HCT116 (cell line): ENCODE data around the gene EZH1.

Experiments used
- CEBPB ChIP-seq: IDR thresholded peaks from 2 replicates; pipeline ENCODE4 v1.6.1; 2012; ENCODE audit warnings: low read depth
- CTCF ChIP-seq, 3 experiments: fragments of 200-600 bp in 1 of 3; sonication (generic) in 1 of 3; IDR thresholded peaks in 2 of 3; conservative IDR thresholded peaks in 1 of 3; 2 replicates each; pipeline ENCODE4 v1.5.1; 2012 to 2017; ENCODE audit warnings: low read depth in 2 of 3, low read length in 2 of 3, antibody characterized with exemption in 1 of 3, borderline replicate concordance in 1 of 3, control low read depth in 1 of 3, mild to moderate bottlenecking in 1 of 3, mixed read lengths in 1 of 3, mixed run types in 1 of 3, moderate library complexity in 1 of 3; ENCODE audit not compliant: insufficient read depth in 1 of 3
- EGR1 ChIP-seq: IDR thresholded peaks from 2 replicates; pipeline ENCODE4 v1.6.1; 2012; ENCODE audit warnings: low read depth
- JUND ChIP-seq: IDR thresholded peaks from 2 replicates; pipeline ENCODE4 v1.6.1; 2012
- POLR2AphosphoS5 ChIP-seq: IDR thresholded peaks from 2 replicates; pipeline ENCODE4 v1.6.1; 2011; ENCODE audit warnings: mild to moderate bottlenecking, low read depth, low read length, moderate library complexity
- SP1 ChIP-seq: IDR thresholded peaks from 2 replicates; pipeline ENCODE4 v1.6.1; 2012; ENCODE audit warnings: low read depth
- YY1 ChIP-seq: IDR thresholded peaks from 2 replicates; pipeline ENCODE4 v1.6.1; 2011; ENCODE audit warnings: low read length, low read depth, moderate library complexity, mild to moderate bottlenecking; ENCODE audit not compliant: insufficient replicate concordance; ENCODE audit errors: extremely low read depth

- no peak for TF ChIP-seq JUND
- TF ChIP-seq YY1 = no peak
- no peak for TF ChIP-seq POLR2AphosphoS5
- no peak for TF ChIP-seq CTCF (IDR thresholded peaks at IDR 0.05 in 2 of 3, conservative IDR thresholded peaks at IDR 0.05 in 1 of 3; ENCODE audit: borderline replicate concordance in 1 of 3, insufficient read depth in 1 of 3, low read depth in 2 of 3, low read length in 2 of 3)
- TF ChIP-seq SP1 = no peak
- TF ChIP-seq CEBPB = no peak
- no peak for TF ChIP-seq EGR1
Measured at GRCh38 chr17:42725143-42725542, 19.7 kb downstream of the EZH1 start.
